ENCODE results near the gene ZHX3. TPM values are rescaled to one million over a fixed set of nuclear protein-coding genes. Genes with fewer than 3 reads are reported as not detected.

Gene ZHX3
- total RNA-seq, 1 donor from 2014 or later, result 26.8 TPM

DNA sequence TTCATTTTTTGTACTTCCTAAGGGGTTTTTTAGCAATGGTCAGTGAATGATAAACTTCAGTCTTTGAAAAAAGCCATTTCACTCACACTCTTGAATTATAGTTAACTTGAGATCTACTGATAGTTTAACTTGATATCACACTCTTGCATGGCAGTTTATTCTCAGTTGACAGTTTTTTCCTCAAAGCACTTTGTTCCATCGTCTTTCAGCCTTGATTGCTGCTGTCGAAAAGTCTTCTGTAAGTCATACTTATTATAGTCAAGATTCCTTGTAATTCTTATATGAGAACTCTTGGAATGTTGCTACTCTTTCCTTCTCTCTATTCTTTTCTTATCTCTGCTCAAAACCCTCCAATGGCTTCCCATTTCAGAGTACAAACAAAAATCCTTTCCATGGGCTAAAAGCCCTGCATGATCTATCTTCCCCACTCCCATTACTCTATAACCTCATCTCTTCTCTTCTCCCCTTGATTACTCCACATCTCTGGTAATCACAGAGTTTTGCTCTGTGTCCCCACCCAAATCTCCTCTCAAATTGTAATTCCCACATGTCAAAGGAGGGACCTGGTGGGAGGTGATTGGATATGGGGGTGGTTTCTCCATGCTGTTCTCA, 31.2 kb downstream of the ZHX3 start:
- H3K27me3 ChIP-seq, result no peaks in the 10 kb centered on the region
- intact Hi-C loops (cut with DNase I), result no loop called here
- H3K9me3 ChIP-seq, result no peaks in the 10 kb centered on the region
- H3K4me1 ChIP-seq, result peaks cover 7% of the 10 kb centered on the region
- TF ChIP-seq POLR2A (IDR thresholded peaks at IDR 0.05) (no peak), POLR2AphosphoS5 (IDR thresholded peaks at IDR 0.05; ENCODE audit: insufficient read depth in 1 of 2, low read depth in 1 of 2) (no peak)
- TF ChIP-seq, protein P1, sequence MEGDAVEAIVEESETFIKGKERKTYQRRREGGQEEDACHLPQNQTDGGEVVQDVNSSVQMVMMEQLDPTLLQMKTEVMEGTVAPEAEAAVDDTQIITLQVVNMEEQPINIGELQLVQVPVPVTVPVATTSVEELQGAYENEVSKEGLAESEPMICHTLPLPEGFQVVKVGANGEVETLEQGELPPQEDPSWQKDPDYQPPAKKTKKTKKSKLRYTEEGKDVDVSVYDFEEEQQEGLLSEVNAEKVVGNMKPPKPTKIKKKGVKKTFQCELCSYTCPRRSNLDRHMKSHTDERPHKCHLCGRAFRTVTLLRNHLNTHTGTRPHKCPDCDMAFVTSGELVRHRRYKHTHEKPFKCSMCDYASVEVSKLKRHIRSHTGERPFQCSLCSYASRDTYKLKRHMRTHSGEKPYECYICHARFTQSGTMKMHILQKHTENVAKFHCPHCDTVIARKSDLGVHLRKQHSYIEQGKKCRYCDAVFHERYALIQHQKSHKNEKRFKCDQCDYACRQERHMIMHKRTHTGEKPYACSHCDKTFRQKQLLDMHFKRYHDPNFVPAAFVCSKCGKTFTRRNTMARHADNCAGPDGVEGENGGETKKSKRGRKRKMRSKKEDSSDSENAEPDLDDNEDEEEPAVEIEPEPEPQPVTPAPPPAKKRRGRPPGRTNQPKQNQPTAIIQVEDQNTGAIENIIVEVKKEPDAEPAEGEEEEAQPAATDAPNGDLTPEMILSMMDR (IDR thresholded peaks at IDR 0.05), result no peak
- H3K36me3 ChIP-seq, result no peaks in the 10 kb centered on the region
- H3K4me3 ChIP-seq, result no peak overlapping the region
- no peak overlapping the region for H3K27ac ChIP-seq
- DNase-seq (ENCODE audit: extremely low spot score in 2 of 2), result no peak

DNA sequence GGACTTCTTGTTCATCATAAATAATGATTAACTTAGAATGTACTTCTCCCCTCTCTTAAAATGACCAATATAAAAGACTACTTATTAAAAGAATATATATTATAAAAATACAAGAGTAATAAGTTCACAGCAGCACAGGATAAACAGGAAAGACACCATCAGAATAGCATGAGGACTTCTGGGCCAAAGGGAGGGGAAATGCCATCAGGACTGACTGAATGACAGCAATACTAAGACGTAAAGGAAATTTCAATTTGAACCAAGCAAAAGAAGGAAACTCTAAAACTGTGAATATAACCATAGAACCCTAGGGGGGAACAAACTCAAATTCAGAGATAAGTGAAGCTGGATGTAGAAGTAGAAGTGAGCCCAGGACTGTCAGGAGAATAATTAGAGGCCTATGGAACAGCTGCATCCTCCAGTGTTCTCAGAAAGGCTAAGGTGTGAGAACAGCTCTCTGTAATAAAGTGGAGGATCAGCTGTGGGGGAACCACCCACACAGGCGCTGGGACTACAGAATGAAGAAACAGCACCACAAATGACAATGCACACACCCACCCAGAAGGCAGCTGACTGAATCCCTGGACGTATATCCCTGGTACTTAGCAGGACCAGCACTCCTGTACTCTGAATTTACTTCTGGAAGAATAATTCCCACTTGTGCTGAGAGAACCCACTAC, 37.8 kb downstream of the ZHX3 start:
- Histone ChIP-seq H3K27me3 (no peaks in the 10 kb centered on the region), H3K4me3 (no peak overlapping the region), H3K36me3 (no peaks in the 10 kb centered on the region), H3K9me3 (no peaks in the 10 kb centered on the region), H3K4me1 (peaks cover 5% of the 10 kb centered on the region), H3K27ac (no peak overlapping the region)
- TF ChIP-seq POLR2A (IDR thresholded peaks at IDR 0.05) (no peak), POLR2AphosphoS5 (IDR thresholded peaks at IDR 0.05; ENCODE audit: insufficient read depth in 1 of 2, low read depth in 1 of 2) (no peak)
- TF ChIP-seq, protein P1 (IDR thresholded peaks at IDR 0.05), result no peak
- DNase-seq (ENCODE audit: extremely low spot score in 2 of 2), result no peak
- intact Hi-C loops (cut with DNase I), result no loop called here

DNA sequence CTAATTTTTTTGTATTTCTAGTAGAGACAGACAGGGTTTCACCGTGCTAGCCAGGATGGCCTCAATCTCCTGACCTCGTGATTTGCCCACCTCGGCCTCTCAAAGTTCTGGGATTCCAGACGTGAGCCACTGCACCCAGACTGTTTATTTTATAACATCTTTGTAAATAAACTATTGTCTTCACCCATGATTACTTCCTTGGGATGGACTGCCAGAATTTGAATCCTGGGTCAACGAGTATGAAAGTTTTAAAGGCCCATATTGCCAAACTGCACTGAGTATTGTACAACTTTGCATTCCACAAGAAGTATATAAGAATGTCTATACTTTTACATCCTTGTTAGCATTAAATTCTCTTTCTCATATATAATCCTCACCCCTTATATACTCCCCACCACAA, 38.6 kb downstream of the ZHX3 start:
- H3K27me3 ChIP-seq, result no peaks in the 10 kb centered on the region

DNA sequence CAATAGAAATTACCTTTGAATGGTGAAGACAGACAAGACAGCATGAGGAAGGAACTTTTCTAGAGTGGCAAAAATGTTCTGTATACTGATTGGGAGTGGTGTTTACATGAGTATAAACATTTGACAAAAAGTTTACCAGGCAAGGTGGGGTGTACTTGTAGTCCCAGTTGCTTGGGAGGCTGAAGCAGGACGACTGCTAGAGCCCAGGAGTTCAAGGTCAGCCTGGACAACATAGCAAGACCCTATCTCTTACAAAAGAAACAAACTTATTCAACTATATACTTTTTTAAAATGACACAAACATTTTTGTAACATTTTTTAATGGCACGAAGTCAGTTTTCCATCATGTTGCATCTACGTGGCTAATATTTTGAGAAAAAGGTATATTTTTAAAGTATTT, 40.5 kb downstream of the ZHX3 start:
- Histone ChIP-seq H3K27ac (peak overlapping the region; percentile 53), H3K4me1 (peaks cover 5% of the 10 kb centered on the region), H3K4me3 (no peak overlapping the region), H3K36me3 (no peaks in the 10 kb centered on the region), H3K9me3 (no peaks in the 10 kb centered on the region), H3K27me3 (no peaks in the 10 kb centered on the region)
- TF ChIP-seq POLR2AphosphoS5 (IDR thresholded peaks at IDR 0.05; ENCODE audit: insufficient read depth in 1 of 2, low read depth in 1 of 2) (no peak), POLR2A (IDR thresholded peaks at IDR 0.05) (no peak)
- TF ChIP-seq, protein P1 (IDR thresholded peaks at IDR 0.05), result no peak
- intact Hi-C loops (cut with DNase I), result no loop called here
- no peak for DNase-seq (ENCODE audit: extremely low spot score in 2 of 2)

More for the DNA sequence above, 38.6 kb downstream of the ZHX3 start:
- TF ChIP-seq POLR2AphosphoS5 (IDR thresholded peaks at IDR 0.05; ENCODE audit: insufficient read depth in 1 of 2, low read depth in 1 of 2) (no peak), POLR2A (IDR thresholded peaks at IDR 0.05) (no peak)
- TF ChIP-seq, protein P1 (IDR thresholded peaks at IDR 0.05), result no peak
- Histone ChIP-seq H3K27ac (no peak overlapping the region), H3K4me3 (no peak overlapping the region), H3K9me3 (no peaks in the 10 kb centered on the region), H3K4me1 (peaks cover 5% of the 10 kb centered on the region), H3K36me3 (no peaks in the 10 kb centered on the region)
- DNase-seq (ENCODE audit: extremely low spot score in 2 of 2), result no peak
- intact Hi-C loops (cut with DNase I), result no loop called here

DNA sequence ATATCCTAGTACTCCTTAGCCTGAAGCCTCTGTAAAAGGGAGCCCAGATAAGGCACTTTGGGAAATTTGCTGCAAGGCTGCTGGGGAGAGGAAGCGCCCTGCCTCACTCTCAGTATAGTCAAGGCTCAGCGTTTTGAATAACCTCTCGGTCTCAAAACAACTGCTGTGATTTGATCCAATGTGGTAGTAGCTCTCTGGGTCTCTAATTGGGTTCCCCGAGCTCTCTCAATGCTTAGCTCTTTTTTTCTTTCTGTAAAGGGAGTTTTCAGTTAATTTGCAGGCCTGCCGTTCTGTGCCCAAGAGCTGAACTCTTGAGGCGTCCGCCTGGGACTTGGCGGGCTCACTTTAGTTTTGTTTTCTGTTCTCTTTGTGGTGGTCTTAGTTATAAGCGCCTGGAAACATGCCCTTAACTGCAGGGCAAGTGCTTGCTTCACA, 41.2 kb downstream of the ZHX3 start:
- TF ChIP-seq POLR2AphosphoS5 (IDR thresholded peaks at IDR 0.05; ENCODE audit: insufficient read depth in 1 of 2, low read depth in 1 of 2), result no peak
- TF ChIP-seq, protein P1 (IDR thresholded peaks at IDR 0.05), result no peak
- TF ChIP-seq POLR2A (IDR thresholded peaks at IDR 0.05), result no peak
- intact Hi-C loops (cut with DNase I), result no loop called here
- no peak for DNase-seq (ENCODE audit: extremely low spot score in 2 of 2)
- H3K4me1 ChIP-seq, result peaks cover 5% of the 10 kb centered on the region
- no peaks in the 10 kb centered on the region for H3K27me3 ChIP-seq
- no peak overlapping the region for H3K4me3 ChIP-seq
- H3K9me3 ChIP-seq, result no peaks in the 10 kb centered on the region
- peak overlapping the region; percentile 53 for H3K27ac ChIP-seq
- H3K36me3 ChIP-seq, result no peaks in the 10 kb centered on the region
